Measurements from ENCODE around the gene ADGRB3.
"Not testable (repeated sequence)": the region's sequence is repeated elsewhere in the genome, so short reads cannot be mapped to it uniquely, and the experiment has no call there.

ADGRB3 gene

GRCh38 chr6:69263297-69263696, 628.2 kb downstream of the ADGRB3 start:
- DNase-seq (ENCODE audit: low spot score): no peak

GRCh38 chr6:69265090-69265489, 630.0 kb downstream of the ADGRB3 start:
- DNase-seq (ENCODE audit: low spot score): no peak

- DNase-seq (ENCODE audit: low spot score): no peak
Measured at GRCh38 chr6:69265706-69266105, 630.6 kb downstream of the ADGRB3 start.

- DNase-seq (ENCODE audit: low spot score): no peak
Measured at GRCh38 chr6:69276204-69276603, 641.1 kb downstream of the ADGRB3 start.

GRCh38 chr6:69279805-69280204, 644.7 kb downstream of the ADGRB3 start:
- DNase-seq (ENCODE audit: low spot score): no peak

GRCh38 chr6:69280858-69281257, 645.8 kb downstream of the ADGRB3 start:
- no peak for DNase-seq (ENCODE audit: low spot score)

GRCh38 chr6:69284176-69284730, 649.2 kb downstream of the ADGRB3 start:
- DNase-seq (ENCODE audit: low spot score): no peak

- no peak for DNase-seq (ENCODE audit: low spot score)
Measured at GRCh38 chr6:69285054-69285453, 650.0 kb downstream of the ADGRB3 start.

- no peak for DNase-seq (ENCODE audit: low spot score)
Measured at GRCh38 chr6:69286331-69286730, 651.2 kb downstream of the ADGRB3 start.

GRCh38 chr6:69288198-69288597, 653.1 kb downstream of the ADGRB3 start:
- DNase-seq (ENCODE audit: low spot score): not testable (repeated sequence)

- DNase-seq (ENCODE audit: low spot score): no peak
Measured at GRCh38 chr6:69289689-69290495, 654.8 kb downstream of the ADGRB3 start.

GRCh38 chr6:69293471-69293870, 658.4 kb downstream of the ADGRB3 start:
- DNase-seq (ENCODE audit: low spot score): no peak

- DNase-seq (ENCODE audit: low spot score): no peak
Measured at GRCh38 chr6:69294407-69294806, 659.3 kb downstream of the ADGRB3 start.

GRCh38 chr6:69294862-69295261, 659.8 kb downstream of the ADGRB3 start:
- no peak for DNase-seq (ENCODE audit: low spot score)

- DNase-seq (ENCODE audit: low spot score): no peak
Measured at GRCh38 chr6:69303382-69303781, 668.3 kb downstream of the ADGRB3 start.

GRCh38 chr6:69305456-69305855, 670.4 kb downstream of the ADGRB3 start:
- no peak for DNase-seq (ENCODE audit: low spot score)

- DNase-seq (ENCODE audit: low spot score): no peak
Measured at GRCh38 chr6:69308584-69308983, 673.5 kb downstream of the ADGRB3 start.

- no peak for DNase-seq (ENCODE audit: low spot score)
Measured at GRCh38 chr6:69311888-69312287, 676.8 kb downstream of the ADGRB3 start.

- DNase-seq (ENCODE audit: low spot score): no peak
Measured at GRCh38 chr6:69314001-69314400, 678.9 kb downstream of the ADGRB3 start.

GRCh38 chr6:69314531-69314930, 679.4 kb downstream of the ADGRB3 start:
- no peak for DNase-seq (ENCODE audit: low spot score)

- DNase-seq (ENCODE audit: low spot score): no peak
Measured at GRCh38 chr6:69331886-69332285, 696.8 kb downstream of the ADGRB3 start.

GRCh38 chr6:69337311-69337710, 702.2 kb downstream of the ADGRB3 start:
- no peak for DNase-seq (ENCODE audit: low spot score)

GRCh38 chr6:69338431-69339162, 703.5 kb downstream of the ADGRB3 start:
- no peak for DNase-seq (ENCODE audit: low spot score)

Measured in germinal center (tissue), 1 donor.